ENCODE measurements around the gene FMNL2.
"Not testable (repeated sequence)": the region's sequence is repeated elsewhere in the genome, so short reads cannot be mapped to it uniquely, and the experiment has no call there.

FMNL2 gene

GRCh38 chr2:152454371-152454770, 119.4 kb downstream of the FMNL2 start:
- no peak for DNase-seq

- no peak for DNase-seq
These were observed 120.0 kb downstream of the FMNL2 start for GRCh38 chr2:152454960-152455359.

- no peak for DNase-seq
These were observed 120.8 kb downstream of the FMNL2 start for GRCh38 chr2:152455738-152456137.

GRCh38 chr2:152456262-152456661, 121.3 kb downstream of the FMNL2 start:
- DNase-seq = no peak

- no peak for DNase-seq
These were observed 123.5 kb downstream of the FMNL2 start for GRCh38 chr2:152458441-152458940.

- no peak for DNase-seq
These were observed 124.1 kb downstream of the FMNL2 start for GRCh38 chr2:152459091-152459490.

- DNase-seq = no peak
These were observed 125.6 kb downstream of the FMNL2 start for GRCh38 chr2:152460567-152460966.

GRCh38 chr2:152462120-152462519, 127.1 kb downstream of the FMNL2 start:
- no peak for DNase-seq

- no peak for DNase-seq
These were observed 127.8 kb downstream of the FMNL2 start for GRCh38 chr2:152462779-152463178.

- DNase-seq = no peak
These were observed 130.0 kb downstream of the FMNL2 start for GRCh38 chr2:152464851-152465470.

GRCh38 chr2:152465541-152465940, 130.6 kb downstream of the FMNL2 start:
- DNase-seq = no peak

- DNase-seq = no peak
These were observed 131.1 kb downstream of the FMNL2 start for GRCh38 chr2:152466041-152466440.

GRCh38 chr2:152466980-152467676, 132.2 kb downstream of the FMNL2 start:
- no peak for DNase-seq

- DNase-seq = no peak
These were observed 132.9 kb downstream of the FMNL2 start for GRCh38 chr2:152467677-152468410.

GRCh38 chr2:152468899-152469692, 134.1 kb downstream of the FMNL2 start:
- no peak for DNase-seq

- no peak for DNase-seq
These were observed 136.2 kb downstream of the FMNL2 start for GRCh38 chr2:152470861-152471854.

GRCh38 chr2:152472481-152472887, 137.5 kb downstream of the FMNL2 start:
- no peak for DNase-seq

GRCh38 chr2:152473151-152473857, 138.3 kb downstream of the FMNL2 start:
- no peak for DNase-seq

GRCh38 chr2:152474523-152474922, 139.5 kb downstream of the FMNL2 start:
- not testable (repeated sequence) for DNase-seq

GRCh38 chr2:152475982-152476381, 141.0 kb downstream of the FMNL2 start:
- DNase-seq = no peak
